HUDEP-2 (cell line): ENCODE results near the gene DNAJA3.

Source experiments
- DNase-seq, 76 experiments: peaks; one replicate each; lab custom pipeline; 2025; ENCODE audit not compliant: unreplicated experiment in 76 of 76; lab: John Stamatoyannopoulos, UW

The DNAJA3 gene

GRCh38 chr16:4404247-4404966 lies 21.3 kb upstream of the DNAJA3 start:
- peak in 47 of 76 experiments; percentile 6 to 65 (median 32) for DNase-seq

GRCh38 chr16:4404967-4405696 lies 20.5 kb upstream of the DNAJA3 start:
- DNase-seq: no peak

- DNase-seq: no peak
Observed at GRCh38 chr16:4407543-4408322, 17.9 kb upstream of the DNAJA3 start.

- DNase-seq: no peak
Observed at GRCh38 chr16:4408323-4408690, 17.4 kb upstream of the DNAJA3 start.

- no peak for DNase-seq
Observed at GRCh38 chr16:4409081-4409932, 16.4 kb upstream of the DNAJA3 start.

- no peak for DNase-seq
Observed at GRCh38 chr16:4410335-4411075, 15.2 kb upstream of the DNAJA3 start.

GRCh38 chr16:4411684-4412083 lies 14.0 kb upstream of the DNAJA3 start:
- DNase-seq: no peak

- DNase-seq: no peak
Observed at GRCh38 chr16:4412159-4412558, 13.5 kb upstream of the DNAJA3 start.

- DNase-seq: no peak
Observed at GRCh38 chr16:4412854-4413253, 12.8 kb upstream of the DNAJA3 start.

GRCh38 chr16:4414187-4414917 lies 11.3 kb upstream of the DNAJA3 start:
- DNase-seq: peak in 1 of 76 experiments; percentile 14

GRCh38 chr16:4415538-4416199 lies 10.0 kb upstream of the DNAJA3 start:
- DNase-seq: peak in 46 of 76 experiments; percentile 3 to 59 (median 31)

- peak in 75 of 76 experiments; percentile 21 to 97 (median 90) for DNase-seq
Observed at GRCh38 chr16:4416200-4417032, 9.3 kb upstream of the DNAJA3 start, which contains the start of gene CORO7. CORO7 (minus strand) TSS chr16:4416596; CDS start chr16:4416518, 78 bp downstream.

GRCh38 chr16:4419402-4419959 lies 6.2 kb upstream of the DNAJA3 start:
- DNase-seq: no peak

GRCh38 chr16:4420505-4421105 lies 5.1 kb upstream of the DNAJA3 start:
- no peak for DNase-seq

GRCh38 chr16:4426021-4426684 lies 485 bp downstream of the DNAJA3 start:
- peak in 8 of 76 experiments; percentile 5 to 73 (median 37) for DNase-seq

- no peak for DNase-seq
Observed at GRCh38 chr16:4426722-4427372, 1.2 kb downstream of the DNAJA3 start.
